ENCODE data around the gene PDE4D.

PDE4D gene

GRCh38 chr5:59034498-59035186, 858.9 kb downstream of the PDE4D start:
- Mint-ChIP-seq H3K27me3 (peaks cover 10 to 15% of the 10 kb centered on the region in 2 donors), H3K9me3 (peaks cover 3% of the 10 kb centered on the region in 2 donors), H3K4me1 (peaks cover 7 to 20% of the 10 kb centered on the region in 2 donors), H3K27ac (no peak overlapping the region), H3K36me3 (peaks cover 4 to 5% of the 10 kb centered on the region in 2 donors), H3K4me3 (no peak overlapping the region)
- ATAC-seq (replicated peaks), result peak in 1 of 2 donors; percentile 31
- no peak for DNase-seq

DNA sequence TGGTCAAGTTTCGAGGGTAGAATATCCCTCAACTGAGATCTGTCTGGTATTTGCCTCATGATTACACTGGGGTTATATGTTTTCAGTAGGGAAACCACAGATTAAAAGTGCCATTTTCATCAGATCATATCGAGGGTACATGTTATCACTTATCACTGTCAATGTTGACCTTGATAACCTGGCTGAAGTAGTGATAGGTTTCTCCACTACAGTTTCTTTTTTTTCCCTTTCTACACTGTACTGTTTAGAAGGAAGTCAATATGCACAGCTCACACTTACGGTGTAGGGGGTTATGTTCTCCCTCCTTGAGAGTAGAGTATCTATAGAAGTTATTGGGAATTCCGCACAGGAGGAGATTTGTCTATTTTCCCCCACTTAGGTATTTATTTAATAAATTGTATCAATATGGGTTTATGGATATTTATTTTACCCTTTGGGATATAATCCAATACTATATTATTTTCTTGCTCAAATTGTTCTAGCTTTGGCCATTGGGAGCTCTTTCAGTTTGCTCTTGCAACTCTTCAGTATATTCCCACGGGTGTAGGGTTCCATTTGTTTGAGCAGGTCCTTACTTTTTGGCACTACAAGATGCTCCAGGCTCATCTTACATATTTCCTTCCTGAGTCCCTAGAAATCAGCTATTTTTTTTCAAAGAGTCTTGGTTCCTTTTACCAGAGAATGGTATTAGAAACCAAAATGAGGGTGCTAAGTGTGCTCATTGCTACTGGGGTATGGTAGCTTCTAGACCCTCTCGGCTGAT, 866.2 kb downstream of the PDE4D start:
- Mint-ChIP-seq H3K27ac (no peak overlapping the region), H3K9me3 (peaks cover 3% of the 10 kb centered on the region in 2 donors), H3K4me1 (no peaks in the 10 kb centered on the region), H3K4me3 (no peak overlapping the region), H3K27me3 (no peaks in the 10 kb centered on the region), H3K36me3 (peaks cover 3 to 5% of the 10 kb centered on the region in 2 donors)
- DNase-seq (no peak), ATAC-seq (replicated peaks) (no peak)

DNA sequence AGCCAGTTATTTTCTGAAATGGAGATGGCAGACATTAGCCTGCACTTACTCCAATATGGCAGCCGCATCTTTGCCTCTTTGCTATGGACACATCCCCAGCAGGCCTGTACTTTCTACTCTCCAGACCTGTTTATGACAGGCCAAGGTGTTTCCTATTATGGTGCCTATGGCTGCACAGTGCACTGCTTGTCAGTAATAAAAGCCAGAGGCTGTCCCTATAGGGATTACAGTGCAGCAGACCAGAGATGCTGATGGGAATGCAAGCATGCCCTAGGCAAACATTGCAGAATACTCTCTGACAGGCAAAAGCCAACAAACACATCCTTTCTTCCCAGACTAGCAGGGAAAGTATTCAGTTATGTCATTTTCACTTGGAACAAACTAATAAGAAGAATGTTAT, 867.8 kb downstream of the PDE4D start:
- Mint-ChIP-seq H3K9me3 (peaks cover 3% of the 10 kb centered on the region in 2 donors), H3K4me3 (no peak overlapping the region), H3K27me3 (no peaks in the 10 kb centered on the region), H3K36me3 (peaks cover 3 to 5% of the 10 kb centered on the region in 2 donors), H3K27ac (peak overlapping the region; percentile 4), H3K4me1 (no peaks in the 10 kb centered on the region)
- no peak for DNase-seq
- no peak for ATAC-seq (replicated peaks)

DNA sequence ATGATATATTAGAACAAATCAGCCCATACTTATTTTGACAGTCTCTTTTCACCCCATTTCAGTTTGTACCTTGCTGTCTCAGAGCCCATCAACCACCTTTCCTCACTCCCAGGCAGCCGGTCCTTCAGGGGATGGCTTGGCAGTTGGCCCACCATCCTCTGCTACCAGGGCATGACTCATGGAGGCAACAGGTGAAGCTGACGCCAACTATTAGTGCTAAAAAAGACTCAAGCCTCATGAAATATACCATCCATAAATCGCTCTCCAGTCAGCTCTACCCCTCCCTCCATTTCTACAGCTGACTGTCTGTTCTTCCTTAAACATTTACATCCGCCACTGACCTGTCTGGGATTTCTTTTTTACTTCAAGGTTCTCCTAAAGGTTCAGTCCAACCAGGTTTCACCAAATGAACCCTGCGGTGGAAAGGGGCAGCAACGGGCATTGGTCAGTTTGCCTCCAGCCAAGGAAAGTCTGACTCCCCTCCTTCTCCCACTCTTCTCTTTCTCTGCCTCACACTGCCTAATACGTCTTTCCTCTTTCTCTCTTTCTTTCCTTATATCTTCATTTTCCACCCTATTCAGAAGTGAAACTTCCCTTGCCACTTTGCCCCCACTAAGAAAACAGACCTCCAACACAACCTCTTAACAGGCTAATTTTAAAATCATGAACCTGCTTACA, 871.5 kb downstream of the PDE4D start:
- peaks cover 0 to 1% of the 10 kb centered on the region in 2 donors for H3K36me3 Mint-ChIP-seq
- H3K4me1 Mint-ChIP-seq, result no peaks in the 10 kb centered on the region
- no peak overlapping the region for H3K27ac Mint-ChIP-seq
- no peaks in the 10 kb centered on the region for H3K27me3 Mint-ChIP-seq
- no peaks in the 10 kb centered on the region for H3K9me3 Mint-ChIP-seq
- H3K4me3 Mint-ChIP-seq, result no peak overlapping the region
- DNase-seq, result no peak
- ATAC-seq (replicated peaks), result no peak

DNA sequence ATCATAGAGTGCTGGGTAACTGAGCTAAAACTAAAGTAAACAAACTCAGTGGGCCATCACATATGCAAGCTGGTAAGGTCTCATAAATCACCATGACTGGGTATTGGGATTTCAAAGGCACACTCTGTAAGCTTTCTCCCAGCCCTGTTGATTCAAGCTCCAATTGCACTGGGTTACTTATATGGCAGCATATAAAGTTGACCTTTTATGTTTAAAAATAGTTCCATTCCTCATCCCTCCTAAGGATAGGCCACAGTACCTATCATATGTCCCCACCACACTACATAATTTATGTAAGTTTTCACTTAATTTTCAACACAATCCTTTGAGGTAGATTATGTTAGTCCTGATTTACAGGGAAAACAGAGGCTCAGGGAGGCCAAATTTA, 872.2 kb downstream of the PDE4D start:
- no peaks in the 10 kb centered on the region for H3K9me3 Mint-ChIP-seq
- no peak overlapping the region for H3K4me3 Mint-ChIP-seq
- H3K27ac Mint-ChIP-seq, result no peak overlapping the region
- H3K36me3 Mint-ChIP-seq, result peaks cover 0 to 8% of the 10 kb centered on the region in 2 donors
- ATAC-seq (replicated peaks) (no peak), DNase-seq (no peak)
- no peaks in the 10 kb centered on the region for H3K4me1 Mint-ChIP-seq
- no peaks in the 10 kb centered on the region for H3K27me3 Mint-ChIP-seq

DNA sequence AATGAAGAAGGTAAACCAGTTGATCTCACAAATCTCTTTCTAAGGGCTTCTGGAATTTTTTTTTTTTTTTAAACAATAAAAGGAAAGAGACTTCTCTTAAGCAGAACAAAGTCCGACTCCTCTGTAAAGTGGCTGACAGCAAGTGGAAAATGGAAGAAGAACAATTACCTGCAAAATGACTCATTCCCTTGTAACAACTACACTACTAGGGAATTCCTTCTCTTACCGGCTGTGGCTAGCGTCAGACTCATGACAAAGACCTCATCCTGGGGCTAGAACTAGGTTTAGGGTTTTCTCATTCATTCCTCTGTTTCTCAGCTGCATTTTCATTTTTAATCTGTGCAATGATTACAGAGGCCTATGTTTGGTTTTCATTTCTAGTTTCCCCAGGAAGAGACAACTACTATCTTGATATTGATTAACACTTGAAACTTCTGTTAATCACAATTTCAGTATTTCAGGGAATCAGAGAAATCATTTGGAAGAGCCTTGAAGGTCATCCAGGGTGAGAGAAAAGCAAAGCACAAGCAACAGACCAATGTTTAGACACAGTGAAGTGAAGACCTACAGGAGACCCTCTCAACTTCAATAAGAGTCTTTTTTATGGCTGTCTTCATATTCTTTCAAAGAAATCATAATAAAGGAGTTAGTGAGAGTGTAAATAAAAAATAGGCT, 872.8 kb downstream of the PDE4D start:
- no peaks in the 10 kb centered on the region for H3K27me3 Mint-ChIP-seq
- no peaks in the 10 kb centered on the region for H3K4me1 Mint-ChIP-seq
- no peak overlapping the region for H3K27ac Mint-ChIP-seq
- H3K4me3 Mint-ChIP-seq, result no peak overlapping the region
- peaks cover 0 to 8% of the 10 kb centered on the region in 2 donors for H3K36me3 Mint-ChIP-seq
- H3K9me3 Mint-ChIP-seq, result no peaks in the 10 kb centered on the region
- DNase-seq (no peak), ATAC-seq (replicated peaks) (no peak)

DNA sequence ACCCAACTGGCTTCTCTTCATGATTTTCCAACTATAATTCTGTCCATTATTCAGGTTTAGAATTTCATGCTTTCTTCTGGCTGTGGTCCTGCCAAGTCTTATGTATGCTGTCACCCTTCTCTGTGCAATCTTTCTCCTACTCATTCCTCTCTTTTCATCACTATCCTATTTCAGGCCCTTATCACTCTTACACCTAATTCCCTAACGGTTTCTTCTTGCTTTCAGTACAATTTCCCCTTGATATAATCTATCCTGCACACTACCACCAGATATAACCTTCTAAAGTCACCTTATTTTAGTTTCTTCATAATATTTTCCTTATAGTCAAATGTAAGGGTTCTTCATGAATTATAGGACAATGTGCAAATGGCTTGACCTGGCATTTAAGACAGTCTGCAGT, 874.4 kb downstream of the PDE4D start:
- Mint-ChIP-seq H3K36me3 (peaks cover 0 to 11% of the 10 kb centered on the region in 2 donors), H3K9me3 (peaks cover 0 to 2% of the 10 kb centered on the region in 2 donors), H3K27me3 (no peaks in the 10 kb centered on the region), H3K4me1 (no peaks in the 10 kb centered on the region), H3K4me3 (no peak overlapping the region), H3K27ac (no peak overlapping the region)
- DNase-seq (no peak), ATAC-seq (replicated peaks) (no peak)

DNA sequence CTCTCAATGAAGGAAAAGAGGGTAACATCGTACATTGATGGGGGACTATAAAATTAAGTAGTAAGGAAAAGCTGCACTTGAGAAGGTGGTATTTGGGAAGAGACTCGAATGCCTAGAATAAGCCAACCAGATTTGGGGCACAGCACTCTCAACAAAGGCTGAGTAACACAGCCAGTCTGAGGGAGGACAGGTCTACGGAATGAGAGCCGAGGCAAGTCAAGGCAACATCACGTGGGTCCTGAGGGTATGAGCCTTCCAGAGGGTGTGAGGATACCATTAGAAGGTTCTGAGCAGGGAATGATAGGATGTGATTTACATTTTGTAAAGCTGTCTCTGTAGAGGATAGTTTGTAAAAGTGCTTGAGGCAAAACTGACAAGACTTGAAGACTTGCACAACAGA, 876.6 kb downstream of the PDE4D start:
- Mint-ChIP-seq H3K4me3 (no peak overlapping the region), H3K9me3 (peaks cover 9 to 10% of the 10 kb centered on the region in 2 donors), H3K27me3 (no peaks in the 10 kb centered on the region), H3K36me3 (peaks cover 3 to 27% of the 10 kb centered on the region in 2 donors), H3K4me1 (no peaks in the 10 kb centered on the region), H3K27ac (no peak overlapping the region)
- DNase-seq, result no peak
- no peak for ATAC-seq (replicated peaks)

DNA sequence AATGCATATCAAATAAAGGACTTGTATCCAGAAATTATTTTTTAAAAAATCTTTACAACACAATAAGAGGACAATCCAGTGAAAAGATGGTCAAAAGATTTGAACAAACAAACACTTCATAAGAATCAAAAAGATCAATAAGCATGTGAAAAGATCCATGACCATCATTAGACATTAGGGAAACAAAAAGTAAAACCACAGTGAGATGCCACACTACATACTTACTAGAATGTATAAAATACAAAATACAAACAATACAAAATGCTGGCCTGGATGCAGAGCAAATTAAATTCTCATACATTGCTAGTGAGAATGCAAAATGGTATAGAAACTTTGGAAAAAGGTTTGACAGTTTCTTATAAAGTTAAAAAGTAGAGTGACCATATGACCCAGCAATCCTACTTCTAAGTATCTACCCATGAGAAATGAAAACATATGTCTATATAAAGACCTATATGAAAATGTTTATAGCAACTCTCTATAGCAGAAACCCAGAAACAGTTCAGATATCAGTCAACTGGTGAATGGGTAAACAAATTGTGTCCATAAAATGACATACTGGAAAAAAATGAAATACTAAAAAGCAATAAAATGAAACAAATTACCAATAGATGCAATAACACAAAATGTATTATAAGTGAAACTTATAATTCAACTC, 884.6 kb downstream of the PDE4D start:
- Mint-ChIP-seq H3K36me3 (peaks cover 9 to 25% of the 10 kb centered on the region in 2 donors), H3K27ac (no peak overlapping the region), H3K4me1 (no peaks in the 10 kb centered on the region), H3K9me3 (peaks cover 13 to 15% of the 10 kb centered on the region in 2 donors), H3K4me3 (no peak overlapping the region), H3K27me3 (no peaks in the 10 kb centered on the region)
- ATAC-seq (replicated peaks), result no peak
- DNase-seq, result no peak

GRCh38 chr5:59007460-59008063, 886.0 kb downstream of the PDE4D start:
- no peak overlapping the region for H3K27ac Mint-ChIP-seq
- H3K27me3 Mint-ChIP-seq, result no peaks in the 10 kb centered on the region
- H3K36me3 Mint-ChIP-seq, result peaks cover 6 to 15% of the 10 kb centered on the region in 2 donors
- ATAC-seq (replicated peaks) (no peak), DNase-seq (no peak)
- peaks cover 10 to 11% of the 10 kb centered on the region in 2 donors for H3K9me3 Mint-ChIP-seq
- H3K4me1 Mint-ChIP-seq, result no peaks in the 10 kb centered on the region
- no peak overlapping the region for H3K4me3 Mint-ChIP-seq

DNA sequence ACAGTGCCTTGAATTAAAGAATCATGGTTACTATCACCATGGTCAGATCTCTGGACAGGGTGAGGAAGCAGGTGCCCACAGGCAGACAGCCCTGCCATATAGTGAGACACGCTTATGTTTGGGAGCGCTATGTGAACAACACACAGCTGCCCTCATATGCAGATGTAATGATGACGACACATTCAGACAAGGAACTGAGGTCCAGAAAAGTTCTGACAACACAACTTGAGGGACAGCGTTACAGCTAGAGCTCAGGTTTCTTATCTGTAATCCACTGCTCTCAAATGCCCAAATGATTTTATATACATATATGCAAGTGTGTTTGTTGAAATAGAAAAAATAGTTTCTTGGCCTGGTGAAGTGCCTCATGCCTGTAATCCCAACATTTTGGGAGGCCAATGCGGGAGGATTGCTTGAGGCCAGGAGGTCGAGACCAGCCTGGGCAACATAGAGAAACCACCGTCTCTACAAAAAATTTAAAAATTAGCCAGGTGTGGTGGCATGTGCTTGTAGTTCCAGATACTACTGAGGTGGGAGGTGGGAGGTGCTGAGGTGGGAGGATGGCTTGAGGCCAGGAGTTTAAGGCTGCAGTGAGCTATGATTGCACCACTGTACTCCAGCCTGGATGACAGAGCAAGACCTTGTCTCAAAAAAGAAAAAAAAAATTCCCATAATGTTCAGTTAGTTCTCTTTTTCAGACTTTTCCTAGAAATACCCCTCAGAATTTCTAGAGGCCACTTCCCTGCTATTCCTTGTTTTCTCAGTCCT, 887.4 kb downstream of the PDE4D start:
- Mint-ChIP-seq H3K27me3 (no peaks in the 10 kb centered on the region), H3K4me3 (no peak overlapping the region), H3K4me1 (no peaks in the 10 kb centered on the region), H3K9me3 (peaks cover under 1 to 2% of the 10 kb centered on the region in 2 donors), H3K27ac (no peak overlapping the region), H3K36me3 (peaks cover 2 to 4% of the 10 kb centered on the region in 2 donors)
- DNase-seq, result no peak
- no peak for ATAC-seq (replicated peaks)

GRCh38 chr5:59003641-59004040, 889.9 kb downstream of the PDE4D start:
- H3K36me3 Mint-ChIP-seq, result no peaks in the 10 kb centered on the region
- no peaks in the 10 kb centered on the region for H3K4me1 Mint-ChIP-seq
- DNase-seq, result no peak
- no peaks in the 10 kb centered on the region for H3K9me3 Mint-ChIP-seq
- no peaks in the 10 kb centered on the region for H3K27me3 Mint-ChIP-seq
- H3K4me3 Mint-ChIP-seq, result no peak overlapping the region
- no peak for ATAC-seq (replicated peaks)
- no peak overlapping the region for H3K27ac Mint-ChIP-seq

GRCh38 chr5:59003124-59003523, 890.4 kb downstream of the PDE4D start:
- no peaks in the 10 kb centered on the region for H3K27me3 Mint-ChIP-seq
- no peaks in the 10 kb centered on the region for H3K4me1 Mint-ChIP-seq
- ATAC-seq (replicated peaks) (no peak), DNase-seq (no peak)
- no peaks in the 10 kb centered on the region for H3K9me3 Mint-ChIP-seq
- H3K4me3 Mint-ChIP-seq, result no peak overlapping the region
- no peak overlapping the region for H3K27ac Mint-ChIP-seq
- no peaks in the 10 kb centered on the region for H3K36me3 Mint-ChIP-seq

Measured in stimulated activated naive B cell treated with anti-CD40 and anti-IgM and Interleukin-4, amounts not matched to agents 10 μg/mL and 1 μg/mL and 100 μg/mL, for 72 hours (primary cell).